CD4-positive, alpha-beta T cell (primary cell): ENCODE results near the gene PTMS. TPM values are rescaled to one million over a fixed set of nuclear protein-coding genes. Genes with fewer than 3 reads are reported as not detected.
A peak's percentile ranks its signal among the peaks of the same experiment; 100 is the strongest.

Experiments used
- ATAC-seq: fragments of 200-7000 bp; cut with Tn5 transposase; one replicate; pipeline ENCODE4 v1.10.0; 2022; ENCODE audit warnings: mild to moderate bottlenecking; ENCODE audit not compliant: poor library complexity
- CTCF ChIA-PET: fragments of 350-600 bp; sonication (Branson Sonifier 250); formaldehyde crosslinking; loops from one replicate; lab custom pipeline; 2021; ENCODE audit warnings: antibody characterized with exemption, inconsistent platforms; lab: Charles Lee
- POLR2A ChIA-PET: fragments of 350-600 bp; sonication (Branson Sonifier 250); formaldehyde crosslinking; loops from one replicate; lab custom pipeline; 2021; ENCODE audit warnings: antibody characterized with exemption, inconsistent platforms; lab: Charles Lee
- DNase-seq, 14 experiments: peaks; one replicate each; pipeline ENCODE4 v3.0.0-alpha.2; 2013 to 2020; ENCODE audit warnings: mixed read lengths in 2 of 14
- H3K27ac ChIP-seq, 2 donors: one replicate each; pipeline versions ENCODE4 v1.5.1 to v1.7.0; 2013; ENCODE audit warnings: low read length in 2 of 2, low read depth in 1 of 2, mild to moderate bottlenecking in 1 of 2
- H3K27me3 ChIP-seq, 2 experiments: 1 replicate in 1 of 2; 2 replicates in 1 of 2; pipeline versions ENCODE4 v1.6.1 to v1.7.0; 2013; ENCODE audit warnings: low read length in 2 of 2, control low read depth in 1 of 2, mild to moderate bottlenecking in 1 of 2, moderate library complexity in 1 of 2; ENCODE audit not compliant: insufficient read depth in 2 of 2, control insufficient read depth in 1 of 2
- H3K36me3 ChIP-seq: one replicate; pipeline ENCODE4 v1.6.1; 2013; ENCODE audit warnings: low read length, control low read depth; ENCODE audit not compliant: insufficient read depth
- H3K4me1 ChIP-seq: one replicate; pipeline ENCODE4 v1.6.1; 2013; ENCODE audit warnings: low read length, control low read depth; ENCODE audit not compliant: insufficient read depth
- H3K4me3 ChIP-seq: one replicate; pipeline ENCODE4 v1.5.1; 2013; ENCODE audit warnings: mild to moderate bottlenecking, low read length, moderate library complexity
- H3K9me3 ChIP-seq, 2 experiments: 1 replicate in 1 of 2; 2 replicates in 1 of 2; pipeline versions ENCODE4 v1.6.1 to v1.7.0; 2013; ENCODE audit warnings: low read length in 2 of 2, mild to moderate bottlenecking in 2 of 2, control low read depth in 1 of 2, moderate library complexity in 1 of 2; ENCODE audit not compliant: control insufficient read depth in 1 of 2, insufficient read depth in 1 of 2
- H3K27ac Mint-ChIP-seq: one replicate; pipeline ENCODE4 v1.8.0; 2020; ENCODE audit warnings: mixed read lengths
- H3K27me3 Mint-ChIP-seq: one replicate; pipeline ENCODE4 v1.8.0; 2021; ENCODE audit warnings: mixed read lengths
- H3K36me3 Mint-ChIP-seq: one replicate; pipeline ENCODE4 v1.8.0; 2021; ENCODE audit warnings: low read depth, mixed read lengths
- H3K4me1 Mint-ChIP-seq: one replicate; pipeline ENCODE4 v1.8.0; 2021; ENCODE audit warnings: low read depth, mixed read lengths
- H3K4me3 Mint-ChIP-seq: one replicate; pipeline ENCODE4 v1.8.0; 2020; ENCODE audit warnings: mild to moderate bottlenecking, mixed read lengths
- H3K9me3 Mint-ChIP-seq: one replicate; pipeline ENCODE4 v1.8.0; 2020; ENCODE audit warnings: mixed read lengths
- CTCF ChIP-seq: fragments of 200-600 bp; IDR thresholded peaks from one replicate; pipeline ENCODE4 v1.8.0; 2022; ENCODE audit warnings: antibody characterized with exemption, mild to moderate bottlenecking
- intact Hi-C, 2 experiments: fragments of 100-400 bp; cut with DNase I in 1 of 2; cut with micrococcal nuclease in 1 of 2; formaldehyde crosslinking; loops; one replicate each; pipeline versions ENCODE4 v1.15.1 to v1.9.0; 2023 to 2025; cut with DNase I, micrococcal nuclease
- total RNA-seq, 174 experiments: library from RNA in 2 of 174; stranded (reverse) in 2 of 174; gene quantifications; one replicate each; pipeline ENCODE4 v1.2.3 and lab custom pipeline; 2021 to 2026

The PTMS gene
- total RNA-seq, 2 experiments from 2014 or later: 1.5 to 1.9 TPM

- no peak overlapping the region for H3K4me3 ChIP-seq
- H3K9me3 ChIP-seq: no peaks in the 10 kb centered on the region
- Mint-ChIP-seq H3K27ac (no peak overlapping the region), H3K4me1 (peaks cover 65% of the 10 kb centered on the region), H3K27me3 (peaks cover 65% of the 10 kb centered on the region), H3K36me3 (no peaks in the 10 kb centered on the region), H3K9me3 (no peaks in the 10 kb centered on the region), H3K4me3 (peak overlapping the region; percentile 25)
- ChIA-PET CTCF (no interaction called here), POLR2A (interaction anchor here (1.1 to 1.9 kb wide), 3 partner anchors 10 to 19 kb away, joined by 3 to 4 read pairs (median 4); partner anchors contain the start of gene CD4)
- no peak for DNase-seq
- ATAC-seq: no peak
- no peak overlapping the region for H3K27ac ChIP-seq
- H3K4me1 ChIP-seq: peaks cover 65% of the 10 kb centered on the region
- intact Hi-C loops: no loop called here
- H3K27me3 ChIP-seq: peaks cover 22 to 39% of the 10 kb centered on the region in 2 experiments
- no peak for TF ChIP-seq CTCF
- H3K36me3 ChIP-seq: no peaks in the 10 kb centered on the region
Measured at GRCh38 chr12:6770600-6770999, 4.4 kb downstream of the PTMS start.

DNA sequence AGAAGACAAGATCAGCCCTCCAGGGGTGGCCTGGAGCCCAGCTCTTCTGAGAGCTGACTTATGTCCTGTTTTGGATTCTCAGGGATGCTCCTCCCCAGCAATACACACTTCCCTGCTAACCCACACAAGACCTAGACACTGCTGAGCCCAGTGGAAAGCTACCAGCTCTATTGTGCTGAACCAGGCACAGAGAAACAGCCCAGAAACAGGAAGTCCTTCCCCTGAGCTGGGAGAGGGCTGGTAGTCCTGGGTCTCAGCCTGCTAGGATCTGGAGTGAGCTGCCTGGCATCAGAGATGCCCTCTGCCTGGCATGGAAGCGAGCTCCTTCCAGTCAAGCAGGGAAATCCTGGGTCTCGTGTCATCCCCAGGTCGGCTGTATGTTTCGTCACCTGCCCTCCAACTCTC, 4.9 kb downstream of the PTMS start:
- peak overlapping the region; percentile 17 for H3K4me3 Mint-ChIP-seq
- TF ChIP-seq CTCF: no peak

GRCh38 chr12:6771509-6772330, 5.6 kb downstream of the PTMS start:
- H3K36me3 Mint-ChIP-seq: no peaks in the 10 kb centered on the region
- ChIA-PET POLR2A (interaction anchor here (1.4 to 4.0 kb wide), 3 partner anchors 9 to 20 kb away, joined by 4 to 15 read pairs (median 9); partner anchors contain the start of gene MLF2), CTCF (no interaction called here)
- H3K9me3 ChIP-seq: no peaks in the 10 kb centered on the region
- H3K27ac Mint-ChIP-seq: peak overlapping the region; percentile 40
- H3K27me3 Mint-ChIP-seq: peaks cover 69% of the 10 kb centered on the region
- DNase-seq: no peak
- no peaks in the 10 kb centered on the region for H3K9me3 Mint-ChIP-seq
- peaks cover 64% of the 10 kb centered on the region for H3K4me1 Mint-ChIP-seq
- TF ChIP-seq CTCF: no peak
- H3K4me1 ChIP-seq: peaks cover 59% of the 10 kb centered on the region
- peaks cover 17 to 33% of the 10 kb centered on the region in 2 experiments for H3K27me3 ChIP-seq
- intact Hi-C loops: no loop called here
- H3K36me3 ChIP-seq: no peaks in the 10 kb centered on the region
- peak overlapping the region; percentile 46 for H3K4me3 ChIP-seq
- no peak overlapping the region for H3K27ac ChIP-seq
- H3K4me3 Mint-ChIP-seq: peak overlapping the region; percentile 87
- no peak for ATAC-seq

More for the DNA sequence above, 4.9 kb downstream of the PTMS start:
- Histone ChIP-seq H3K27ac (no peak overlapping the region), H3K4me1 (peaks cover 60% of the 10 kb centered on the region), H3K27me3 (peaks cover 17 to 34% of the 10 kb centered on the region in 2 experiments), H3K9me3 (no peaks in the 10 kb centered on the region), H3K36me3 (no peaks in the 10 kb centered on the region), H3K4me3 (no peak overlapping the region)
- no peak overlapping the region for H3K27ac Mint-ChIP-seq
- ChIA-PET POLR2A (interaction anchor here (1.1 to 1.9 kb wide), 4 partner anchors 9 to 18 kb away, joined by 3 to 9 read pairs (median 4); partner anchors contain the start of genes CD4 and MLF2), CTCF (no interaction called here)
- no peak for ATAC-seq
- no peaks in the 10 kb centered on the region for H3K36me3 Mint-ChIP-seq
- peaks cover 65% of the 10 kb centered on the region for H3K27me3 Mint-ChIP-seq
- peaks cover 64% of the 10 kb centered on the region for H3K4me1 Mint-ChIP-seq
- intact Hi-C loops: no loop called here
- H3K9me3 Mint-ChIP-seq: no peaks in the 10 kb centered on the region
- no peak for DNase-seq
